ENCODE data around the gene GSTA1.
A peak's percentile ranks its signal among the peaks of the same experiment; 100 is the strongest.
"Not testable (repeated sequence)": the region's sequence is repeated elsewhere in the genome, so short reads cannot be mapped to it uniquely, and the experiment has no call there.

The GSTA1 gene

GRCh38 chr6:52761673-52762491, 41.7 kb downstream of the GSTA1 start:
- H3K4me3 ChIP-seq (replicated peaks in 1 of 2; ENCODE audit: low read depth in 2 of 2, low read length in 2 of 2); DNase-seq (ENCODE audit: low read depth in 2 of 2): not testable (repeated sequence)

- DNase-seq (ENCODE audit: low read depth in 2 of 2), result no peak
- no peak overlapping the region for H3K4me3 ChIP-seq (replicated peaks in 1 of 2; ENCODE audit: low read depth in 2 of 2, low read length in 2 of 2)
- TF ChIP-seq CTCF (IDR thresholded peaks at IDR 0.05; ENCODE audit: low read depth, low read length), result no peak
Observed at GRCh38 chr6:52760105-52760765, 43.4 kb downstream of the GSTA1 start.

GRCh38 chr6:52759085-52759484, 44.5 kb downstream of the GSTA1 start:
- DNase-seq (ENCODE audit: low read depth in 2 of 2), result peak in 1 of 2 donors; percentile 20
- TF ChIP-seq CTCF (IDR thresholded peaks at IDR 0.05; ENCODE audit: low read depth, low read length), result no peak
- H3K4me3 ChIP-seq (replicated peaks in 1 of 2; ENCODE audit: low read depth in 2 of 2, low read length in 2 of 2), result no peak overlapping the region

GRCh38 chr6:52757651-52758338, 45.8 kb downstream of the GSTA1 start:
- DNase-seq (ENCODE audit: low read depth in 2 of 2), result peak; percentile 75 to 92
- not testable (repeated sequence) for H3K4me3 ChIP-seq (replicated peaks in 1 of 2; ENCODE audit: low read depth in 2 of 2, low read length in 2 of 2)

GRCh38 chr6:52754443-52754842, 49.2 kb downstream of the GSTA1 start:
- no peak overlapping the region for H3K4me3 ChIP-seq (replicated peaks in 1 of 2; ENCODE audit: low read depth in 2 of 2, low read length in 2 of 2)
- no peak for TF ChIP-seq CTCF (IDR thresholded peaks at IDR 0.05; ENCODE audit: low read depth, low read length)
- no peak for DNase-seq (ENCODE audit: low read depth in 2 of 2)

GRCh38 chr6:52753137-52753536, 50.5 kb downstream of the GSTA1 start:
- not testable (repeated sequence) for H3K4me3 ChIP-seq (replicated peaks in 1 of 2; ENCODE audit: low read depth in 2 of 2, low read length in 2 of 2); DNase-seq (ENCODE audit: low read depth in 2 of 2)

GRCh38 chr6:52752310-52752709, 51.3 kb downstream of the GSTA1 start:
- no peak for DNase-seq (ENCODE audit: low read depth in 2 of 2)
- no peak for TF ChIP-seq CTCF (IDR thresholded peaks at IDR 0.05; ENCODE audit: low read depth, low read length)
- H3K4me3 ChIP-seq (replicated peaks in 1 of 2; ENCODE audit: low read depth in 2 of 2, low read length in 2 of 2), result no peak overlapping the region

GRCh38 chr6:52749556-52750152, 54.0 kb downstream of the GSTA1 start:
- no peak overlapping the region for H3K4me3 ChIP-seq (replicated peaks in 1 of 2; ENCODE audit: low read depth in 2 of 2, low read length in 2 of 2)
- no peak for TF ChIP-seq CTCF (IDR thresholded peaks at IDR 0.05; ENCODE audit: low read depth, low read length)
- no peak for DNase-seq (ENCODE audit: low read depth in 2 of 2)

GRCh38 chr6:52747301-52747700, 56.3 kb downstream of the GSTA1 start:
- H3K4me3 ChIP-seq (replicated peaks in 1 of 2; ENCODE audit: low read depth in 2 of 2, low read length in 2 of 2), result not testable (repeated sequence)
- DNase-seq (ENCODE audit: low read depth in 2 of 2), result peak in 1 of 2 donors; percentile 15
